ENCODE data around the gene CFL2.

Gene CFL2

DNA sequence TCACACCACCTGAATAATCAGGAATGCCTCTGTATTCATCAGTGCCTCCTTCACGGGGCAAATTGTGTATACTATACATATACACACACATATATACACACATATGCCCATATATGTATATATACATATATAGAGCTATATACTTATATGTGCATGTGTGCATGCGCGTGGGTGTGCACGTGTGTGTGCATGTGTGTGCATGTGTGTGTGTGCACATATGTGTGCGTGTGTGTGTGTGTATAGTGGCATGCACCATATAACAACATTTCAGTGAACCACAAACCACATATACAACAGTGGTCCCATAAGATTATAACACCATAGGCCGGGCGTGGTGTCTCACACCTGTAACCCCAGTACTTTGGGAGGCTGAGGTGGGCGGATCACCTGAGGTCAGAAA lies 35.7 kb downstream of the CFL2 start:
- TF ChIP-seq, protein P1, sequence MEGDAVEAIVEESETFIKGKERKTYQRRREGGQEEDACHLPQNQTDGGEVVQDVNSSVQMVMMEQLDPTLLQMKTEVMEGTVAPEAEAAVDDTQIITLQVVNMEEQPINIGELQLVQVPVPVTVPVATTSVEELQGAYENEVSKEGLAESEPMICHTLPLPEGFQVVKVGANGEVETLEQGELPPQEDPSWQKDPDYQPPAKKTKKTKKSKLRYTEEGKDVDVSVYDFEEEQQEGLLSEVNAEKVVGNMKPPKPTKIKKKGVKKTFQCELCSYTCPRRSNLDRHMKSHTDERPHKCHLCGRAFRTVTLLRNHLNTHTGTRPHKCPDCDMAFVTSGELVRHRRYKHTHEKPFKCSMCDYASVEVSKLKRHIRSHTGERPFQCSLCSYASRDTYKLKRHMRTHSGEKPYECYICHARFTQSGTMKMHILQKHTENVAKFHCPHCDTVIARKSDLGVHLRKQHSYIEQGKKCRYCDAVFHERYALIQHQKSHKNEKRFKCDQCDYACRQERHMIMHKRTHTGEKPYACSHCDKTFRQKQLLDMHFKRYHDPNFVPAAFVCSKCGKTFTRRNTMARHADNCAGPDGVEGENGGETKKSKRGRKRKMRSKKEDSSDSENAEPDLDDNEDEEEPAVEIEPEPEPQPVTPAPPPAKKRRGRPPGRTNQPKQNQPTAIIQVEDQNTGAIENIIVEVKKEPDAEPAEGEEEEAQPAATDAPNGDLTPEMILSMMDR (IDR thresholded peaks at IDR 0.05; ENCODE audit: insufficient read depth, low read length, poor library complexity, severe bottlenecking), result no peak

DNA sequence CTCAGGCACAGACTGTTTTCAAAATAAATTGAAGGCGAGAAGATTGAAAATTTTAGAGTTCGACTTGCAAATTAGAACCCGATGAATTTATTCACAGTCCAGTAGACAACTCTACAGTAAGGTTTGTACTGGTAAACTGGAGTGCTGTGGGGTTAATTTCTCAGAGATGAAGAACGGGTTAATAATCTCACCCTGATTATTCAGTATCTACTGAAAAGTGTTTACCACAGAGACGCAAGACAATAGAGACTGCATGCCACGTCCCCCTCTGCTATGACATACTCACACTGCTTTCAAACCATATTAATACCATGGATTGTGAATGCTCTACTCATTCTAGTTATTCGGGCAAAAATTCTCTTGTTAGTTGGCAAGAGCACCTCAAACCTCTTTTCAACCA lies 36.1 kb downstream of the CFL2 start:
- no peak overlapping the region for H3K4me3 ChIP-seq (replicated peaks; ENCODE audit: low read depth, low read length)
- no peaks in the 10 kb centered on the region for H3K27me3 ChIP-seq (replicated peaks; ENCODE audit: control insufficient read depth, insufficient read depth, low read length)
- TF ChIP-seq, protein P1 (IDR thresholded peaks at IDR 0.05; ENCODE audit: insufficient read depth, low read length, poor library complexity, severe bottlenecking), result no peak
- H3K36me3 ChIP-seq (ENCODE audit: control insufficient read depth, insufficient read depth, low read length), result no peaks in the 10 kb centered on the region
- no peak for DNase-seq (ENCODE audit: extremely low read depth, insufficient read length)

More for the DNA sequence above, 35.7 kb downstream of the CFL2 start:
- Histone ChIP-seq H3K36me3 (ENCODE audit: control insufficient read depth, insufficient read depth, low read length) (no peaks in the 10 kb centered on the region), H3K4me3 (replicated peaks; ENCODE audit: low read depth, low read length) (no peak overlapping the region), H3K27me3 (replicated peaks; ENCODE audit: control insufficient read depth, insufficient read depth, low read length) (no peaks in the 10 kb centered on the region)
- DNase-seq (ENCODE audit: extremely low read depth, insufficient read length), result no peak

- TF ChIP-seq, protein P1 (IDR thresholded peaks at IDR 0.05; ENCODE audit: insufficient read depth, low read length, poor library complexity, severe bottlenecking), result no peak
- no peak overlapping the region for H3K4me3 ChIP-seq (replicated peaks; ENCODE audit: low read depth, low read length)
- no peak for DNase-seq (ENCODE audit: extremely low read depth, insufficient read length)
- no peaks in the 10 kb centered on the region for H3K27me3 ChIP-seq (replicated peaks; ENCODE audit: control insufficient read depth, insufficient read depth, low read length)
- no peaks in the 10 kb centered on the region for H3K36me3 ChIP-seq (ENCODE audit: control insufficient read depth, insufficient read depth, low read length)
Measured at GRCh38 chr14:34676516-34677211, 37.7 kb downstream of the CFL2 start.

DNA sequence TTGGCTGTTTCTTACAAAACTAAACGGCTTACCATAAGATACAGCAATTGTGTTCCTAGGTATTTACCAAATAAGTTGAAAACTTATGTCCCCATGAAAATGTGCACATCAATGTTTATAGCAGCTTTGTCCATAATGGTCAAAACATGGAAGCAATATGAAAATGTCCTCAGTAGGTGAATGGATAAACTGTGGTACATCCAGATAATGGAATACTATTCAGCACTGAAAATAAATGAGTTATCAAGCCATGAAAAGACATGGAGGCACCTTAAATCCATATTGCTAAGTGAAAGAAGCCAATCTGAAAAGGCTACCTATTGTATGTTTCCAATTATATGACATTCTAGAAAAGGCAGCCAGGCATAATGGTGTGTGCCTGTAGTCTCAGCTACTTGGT lies 40.7 kb downstream of the CFL2 start:
- TF ChIP-seq, protein P1 (IDR thresholded peaks at IDR 0.05; ENCODE audit: insufficient read depth, low read length, poor library complexity, severe bottlenecking), result no peak
- no peak for DNase-seq (ENCODE audit: extremely low read depth, insufficient read length)
- no peaks in the 10 kb centered on the region for H3K36me3 ChIP-seq (ENCODE audit: control insufficient read depth, insufficient read depth, low read length)
- H3K4me3 ChIP-seq (replicated peaks; ENCODE audit: low read depth, low read length), result no peak overlapping the region
- no peaks in the 10 kb centered on the region for H3K27me3 ChIP-seq (replicated peaks; ENCODE audit: control insufficient read depth, insufficient read depth, low read length)

GRCh38 chr14:34671716-34672115 lies 42.7 kb downstream of the CFL2 start:
- no peak for DNase-seq (ENCODE audit: extremely low read depth, insufficient read length)

More at GRCh38 chr14:34671716-34672115, 42.7 kb downstream of the CFL2 start:
- Histone ChIP-seq H3K4me3 (replicated peaks; ENCODE audit: low read depth, low read length) (no peak overlapping the region), H3K27me3 (replicated peaks; ENCODE audit: control insufficient read depth, insufficient read depth, low read length) (no peaks in the 10 kb centered on the region), H3K36me3 (ENCODE audit: control insufficient read depth, insufficient read depth, low read length) (no peaks in the 10 kb centered on the region)
- TF ChIP-seq, protein P1 (IDR thresholded peaks at IDR 0.05; ENCODE audit: insufficient read depth, low read length, poor library complexity, severe bottlenecking), result no peak
